Transverse colon (tissue), 4 donors: ENCODE data around the gene PODN. TPM values are rescaled to one million over a fixed set of nuclear protein-coding genes. Genes with fewer than 3 reads are reported as not detected.

Experiments
- DNase-seq: peaks from one replicate; pipeline ENCODE4 v3.0.0-alpha.2; 2019
- H3K27ac ChIP-seq, 4 donors: fragments of 200-600 bp; sonication (generic); 2 replicates each; pipeline ENCODE4 v1.5.1; 2016 to 2018; ENCODE audit warnings: inconsistent platforms in 4 of 4
- H3K27me3 ChIP-seq: fragments of 200-600 bp; sonication (generic); 2 replicates; pipeline ENCODE4 v1.5.1; 2017; ENCODE audit warnings: inconsistent platforms
- H3K36me3 ChIP-seq, 4 donors: fragments of 200-600 bp; sonication (generic); 2 replicates each; pipeline ENCODE4 v1.5.1; 2017 to 2019; ENCODE audit warnings: inconsistent platforms in 4 of 4
- H3K4me1 ChIP-seq, 4 donors: fragments of 200-600 bp; sonication (generic); 2 replicates each; pipeline ENCODE4 v1.5.1; 2017 to 2020; ENCODE audit warnings: inconsistent platforms in 4 of 4
- H3K4me3 ChIP-seq, 4 donors: fragments of 200-600 bp; sonication (generic); 1 replicate in 1 of 4; 2 replicates in 3 of 4; pipeline versions ENCODE4 v1.5.1 to v1.6.1; 2017 to 2019; ENCODE audit warnings: inconsistent platforms in 4 of 4
- H3K9me3 ChIP-seq, 2 donors: fragments of 200-600 bp; sonication (generic); 2 replicates each; pipeline ENCODE4 v1.5.1; 2017 to 2019; ENCODE audit warnings: inconsistent platforms in 2 of 2
- CTCF ChIP-seq, 5 experiments: fragments of 200-600 bp in 3 of 5; fragments of 450-650 bp in 2 of 5; sonication (generic) in 3 of 5; IDR thresholded peaks; 1 replicate in 2 of 5; 2 replicates in 3 of 5; pipeline ENCODE4 v1.5.1; 2016 to 2017; ENCODE audit warnings: antibody characterized with exemption in 5 of 5, inconsistent platforms in 3 of 5, mild to moderate bottlenecking in 2 of 5, moderate library complexity in 1 of 5
- EP300 ChIP-seq: sonication (generic); formaldehyde crosslinking; IDR thresholded peaks from one replicate; pipeline ENCODE4 v1.6.1; 2017; ENCODE audit warnings: antibody characterized with exemption, low read depth
- POLR2A ChIP-seq: fragments of 450-650 bp; IDR thresholded peaks from one replicate; pipeline ENCODE4 v1.6.1; 2016; ENCODE audit warnings: antibody characterized with exemption, mild to moderate bottlenecking, moderate library complexity
- POLR2AphosphoS5 ChIP-seq, 3 donors: sonication (generic); formaldehyde crosslinking; IDR thresholded peaks; one replicate each; pipeline ENCODE4 v1.6.1; 2016; ENCODE audit warnings: antibody characterized with exemption in 3 of 3
- WGBS, 2 donors: methylation state at CpG; one replicate each; pipeline ENCODE4 v1.1.5; 2018; ENCODE audit warnings: low coverage in 1 of 2; 5-methylcytosine and 5-hydroxymethylcytosine counted together
- in situ Hi-C, 4 donors: fragments of 200-750 bp; cut with MboI; loops; one replicate each; pipeline versions ENCODE4 v1.15.0 to v1.15.1; 2017; ENCODE audit warnings: low sequenced_read_pairs in 3 of 4, low pct_ligation_motif_present in 1 of 4, low pct_unique_long_range_greater_than_20kb in 1 of 4
- intact Hi-C: fragments of 100-400 bp; cut with DNase I; formaldehyde crosslinking; loops from one replicate; pipeline ENCODE4 v1.15.1; 2023; ENCODE audit warnings: low total_unique reads
- small RNA-seq, 4 donors: library from RNA; depleted of rRNA; stranded (forward); fragments of <200 nt; gene quantifications; one replicate each; pipeline ENCODE3, GENCODE V24; 2016
- total RNA-seq, 4 donors: library from RNA; depleted of rRNA; stranded (reverse); fragments of >200 nt; gene quantifications; one replicate each; pipeline ENCODE4 v1.1.0, GENCODE V29; 2016

PODN gene
- total RNA-seq, 4 donors from 2014 or later = 29.4 to 43.6 (median 35.6) TPM

- Histone ChIP-seq H3K36me3 (no peaks in the 10 kb centered on the region), H3K27me3 (no peaks in the 10 kb centered on the region), H3K27ac (peak overlapping the region; percentile 60 to 88 (median 73)), H3K4me3 (no peak overlapping the region), H3K4me1 (peaks cover 9 to 24% (median 15%) of the 10 kb centered on the region in 4 donors), H3K9me3 (no peaks in the 10 kb centered on the region)
- in situ Hi-C loops (no loop called here), intact Hi-C loops (no loop called here)
- TF ChIP-seq CTCF (IDR thresholded peaks at IDR 0.05) (no peak), POLR2AphosphoS5 (IDR thresholded peaks at IDR 0.05) (peak in 1 of 3 donors; percentile 26), EP300 (no peak)
- 66 to 82% methylated on average over 2 of the region's 2 CpGs for WGBS, 2 donors
- DNase-seq = no peak
Measured at GRCh38 chr1:53131590-53131938, 69.6 kb downstream of the PODN start.

DNA sequence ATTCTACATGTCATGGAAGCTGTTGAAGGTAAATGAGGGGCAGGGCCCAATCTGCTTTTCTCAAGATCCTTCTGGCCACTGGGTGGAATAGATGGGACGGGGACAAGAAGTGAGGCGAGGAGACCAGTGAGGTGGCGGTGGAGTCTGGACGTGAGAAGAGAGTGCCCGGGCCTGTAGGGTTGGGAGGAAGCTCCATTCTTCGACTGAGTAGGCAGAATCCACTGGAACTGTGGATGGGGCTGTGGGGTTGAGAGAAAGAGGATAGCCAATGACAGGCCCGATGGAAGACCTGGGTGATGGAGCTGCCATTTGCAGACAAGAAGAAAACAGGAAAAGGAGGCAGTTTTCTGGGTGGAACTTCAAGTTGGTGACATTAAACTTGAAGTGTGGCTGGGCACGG, 70.2 kb downstream of the PODN start:
- H3K4me3 ChIP-seq = no peak overlapping the region
- in situ Hi-C loops (no loop called here), intact Hi-C loops (no loop called here)
- no peaks in the 10 kb centered on the region for H3K36me3 ChIP-seq
- WGBS, 2 donors = 87 to 100% methylated on average over 1 to 8 of the region's 8 CpGs
- no peaks in the 10 kb centered on the region for H3K9me3 ChIP-seq
- no peak for DNase-seq
- peaks cover 9 to 24% (median 15%) of the 10 kb centered on the region in 4 donors for H3K4me1 ChIP-seq
- no peaks in the 10 kb centered on the region for H3K27me3 ChIP-seq
- peak overlapping the region; percentile 51 to 88 (median 73) for H3K27ac ChIP-seq
- TF ChIP-seq POLR2AphosphoS5 (IDR thresholded peaks at IDR 0.05) = no peak
- no peak for TF ChIP-seq CTCF (IDR thresholded peaks at IDR 0.05)
- no peak for TF ChIP-seq POLR2A
- no peak for TF ChIP-seq EP300

- intact Hi-C loops (no loop called here), in situ Hi-C loops (no loop called here)
- TF ChIP-seq EP300 (no peak), POLR2AphosphoS5 (IDR thresholded peaks at IDR 0.05) (no peak), CTCF (IDR thresholded peaks at IDR 0.05) (no peak), POLR2A (no peak)
- Histone ChIP-seq H3K9me3 (peaks cover 0 to 3% of the 10 kb centered on the region in 2 donors), H3K36me3 (no peaks in the 10 kb centered on the region), H3K27ac (peak overlapping the region in 2 of 4 donors; percentile 74 to 88), H3K4me1 (peaks cover 9 to 24% (median 15%) of the 10 kb centered on the region in 4 donors), H3K27me3 (no peaks in the 10 kb centered on the region), H3K4me3 (no peak overlapping the region)
- 78% methylated on average over 9 of the region's 9 CpGs; no CpG with 5 or more reads in 1 of the 2 donors for WGBS, 2 donors
- no peak for DNase-seq
Measured at GRCh38 chr1:53133261-53134041, 71.4 kb downstream of the PODN start.

- in situ Hi-C loops (no loop called here), intact Hi-C loops (no loop called here)
- Histone ChIP-seq H3K4me3 (no peak overlapping the region), H3K27ac (peak overlapping the region in 2 of 4 donors; percentile 65 to 88), H3K36me3 (no peaks in the 10 kb centered on the region), H3K9me3 (peaks cover 0 to 3% of the 10 kb centered on the region in 2 donors), H3K4me1 (peaks cover 9 to 24% (median 15%) of the 10 kb centered on the region in 4 donors), H3K27me3 (no peaks in the 10 kb centered on the region)
- no peak for TF ChIP-seq EP300
- no peak for TF ChIP-seq POLR2A
- TF ChIP-seq CTCF (IDR thresholded peaks at IDR 0.05) = no peak
- TF ChIP-seq POLR2AphosphoS5 (IDR thresholded peaks at IDR 0.05) = no peak
- 88% methylated on average over 7 of the region's 7 CpGs; no CpG with 5 or more reads in 1 of the 2 donors for WGBS, 2 donors
- DNase-seq = no peak
Measured at GRCh38 chr1:53134042-53134485, 72.1 kb downstream of the PODN start.

Small RNA genes within 50 kb of the gene (small RNA-seq; reads per million reads assigned to genes)
- gene HIGD1AP11 = 0 reads per million in 4 donors

Other genes with a start within 250 kb of the PODN start
- gene ZYG11A, start 219.5 kb upstream of the PODN start, total RNA-seq = under 1 TPM in 1 of 4 donors, not detected in 3; 0.32 TPM
- gene ECHDC2, start 140.5 kb upstream of the PODN start, total RNA-seq = 100 to 1,000 TPM; 129 to 622 (median 214) TPM
- 100 to 1,000 TPM; 114 to 311 (median 223) TPM for gene SCP2, start 134.9 kb upstream of the PODN start, total RNA-seq
- 1 to 10 TPM in 3 of 4 donors, not detected in 1; 1.1 to 1.6 (median 1.6) TPM for gene SLC1A7, start 80.4 kb downstream of the PODN start, total RNA-seq
- gene CPT2, start 134.6 kb downstream of the PODN start, total RNA-seq = 10 to 100 TPM; 27.3 to 84.8 (median 50.2) TPM
- 10 to 100 TPM; 11.2 to 61.9 (median 39.7) TPM for gene CZIB, start 158.4 kb downstream of the PODN start, total RNA-seq
- gene MAGOH, start 176.3 kb downstream of the PODN start, total RNA-seq = 10 to 100 TPM in 3 of 4 donors, 1 to 10 TPM in 1; 5.0 to 48.6 (median 23.5) TPM